ENCODE measurements around the gene LYSMD1.
A peak's percentile ranks its signal among the peaks of the same experiment; 100 is the strongest.

- TF ChIP-seq CTCF (IDR thresholded peaks at IDR 0.05) (peak in 2 of 3 experiments; percentile 29 to 37), POLR2A (IDR thresholded peaks at IDR 0.05) (no peak)
These were observed at the start of gene LYSMD1, which contains the start of gene SCNM1 for GRCh38 chr1:151165738-151166504.
